Neural cell (in vitro differentiated cells): ENCODE data around the gene KLRC2.
"Not testable (repeated sequence)": the region's sequence is repeated elsewhere in the genome, so short reads cannot be mapped to it uniquely, and the experiment has no call there.

Experiments used
- EZH2 ChIP-seq: fragments of 200-600, 300-800 bp; shearing (Covaris generic), sonication (generic); IDR thresholded peaks from 2 replicates; pipeline ENCODE4 v1.6.1; 2014; ENCODE audit warnings: antibody characterized with exemption, low read length, borderline replicate concordance, mild to moderate bottlenecking; ENCODE audit not compliant: insufficient read depth, poor library complexity, severe bottlenecking
- RAD21 ChIP-seq: fragments of 450-650 bp; conservative IDR thresholded peaks from 2 replicates; pipeline ENCODE4 v1.6.1; 2014; ENCODE audit warnings: antibody characterized with exemption, mild to moderate bottlenecking, moderate library complexity
- TF ChIP-seq, protein P1 (sequence below): fragments of 450-650 bp; IDR thresholded peaks from 2 replicates; pipeline ENCODE4 v1.5.1; 2014; ENCODE audit warnings: antibody characterized with exemption, mild to moderate bottlenecking, moderate library complexity; ENCODE audit not compliant: poor library complexity, severe bottlenecking

- TF ChIP-seq, protein P1, sequence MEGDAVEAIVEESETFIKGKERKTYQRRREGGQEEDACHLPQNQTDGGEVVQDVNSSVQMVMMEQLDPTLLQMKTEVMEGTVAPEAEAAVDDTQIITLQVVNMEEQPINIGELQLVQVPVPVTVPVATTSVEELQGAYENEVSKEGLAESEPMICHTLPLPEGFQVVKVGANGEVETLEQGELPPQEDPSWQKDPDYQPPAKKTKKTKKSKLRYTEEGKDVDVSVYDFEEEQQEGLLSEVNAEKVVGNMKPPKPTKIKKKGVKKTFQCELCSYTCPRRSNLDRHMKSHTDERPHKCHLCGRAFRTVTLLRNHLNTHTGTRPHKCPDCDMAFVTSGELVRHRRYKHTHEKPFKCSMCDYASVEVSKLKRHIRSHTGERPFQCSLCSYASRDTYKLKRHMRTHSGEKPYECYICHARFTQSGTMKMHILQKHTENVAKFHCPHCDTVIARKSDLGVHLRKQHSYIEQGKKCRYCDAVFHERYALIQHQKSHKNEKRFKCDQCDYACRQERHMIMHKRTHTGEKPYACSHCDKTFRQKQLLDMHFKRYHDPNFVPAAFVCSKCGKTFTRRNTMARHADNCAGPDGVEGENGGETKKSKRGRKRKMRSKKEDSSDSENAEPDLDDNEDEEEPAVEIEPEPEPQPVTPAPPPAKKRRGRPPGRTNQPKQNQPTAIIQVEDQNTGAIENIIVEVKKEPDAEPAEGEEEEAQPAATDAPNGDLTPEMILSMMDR = not testable (repeated sequence)
- not testable (repeated sequence) for TF ChIP-seq EZH2, RAD21
Observed at GRCh38 chr12:10422159-10422558, 13.7 kb downstream of the KLRC2 start.
